Upper lobe of left lung (tissue), 4 donors: ENCODE measurements around the gene ETFA.

Source experiments
- CTCF ChIP-seq, 6 experiments: fragments of 450-650 bp in 4 of 6; fragments of 200-600 bp in 2 of 6; sonication (generic) in 2 of 6; IDR thresholded peaks; one replicate each; pipeline ENCODE4 v1.5.1; 2016 to 2019; ENCODE audit warnings: antibody characterized with exemption in 6 of 6
- EP300 ChIP-seq, 4 donors: sonication (generic); formaldehyde crosslinking; IDR thresholded peaks; one replicate each; pipeline ENCODE4 v1.5.1; 2017; ENCODE audit warnings: antibody characterized with exemption in 4 of 4, control low read depth in 2 of 4
- POLR2A ChIP-seq, 4 donors: fragments of 450-650 bp; IDR thresholded peaks; one replicate each; pipeline ENCODE4 v1.5.1; 2016 to 2017; ENCODE audit warnings: antibody characterized with exemption in 4 of 4, mild to moderate bottlenecking in 2 of 4
- POLR2AphosphoS5 ChIP-seq, 2 donors: sonication (generic); formaldehyde crosslinking; IDR thresholded peaks; one replicate each; pipeline ENCODE4 v1.5.1; 2017; ENCODE audit warnings: antibody characterized with exemption in 2 of 2

- no peak for TF ChIP-seq POLR2AphosphoS5 (IDR thresholded peaks at IDR 0.05)
- no peak for TF ChIP-seq CTCF (IDR thresholded peaks at IDR 0.05)
- TF ChIP-seq POLR2A (IDR thresholded peaks at IDR 0.05), result no peak
- no peak for TF ChIP-seq EP300 (IDR thresholded peaks at IDR 0.05)
Measured at GRCh38 chr15:76274821-76275220, 36.4 kb downstream of the ETFA start.
